ENCODE measurements around the gene OR51A2.
"Not testable (repeated sequence)": the region's sequence is repeated elsewhere in the genome, so short reads cannot be mapped to it uniquely, and the experiment has no call there.

The OR51A2 gene, protein sequence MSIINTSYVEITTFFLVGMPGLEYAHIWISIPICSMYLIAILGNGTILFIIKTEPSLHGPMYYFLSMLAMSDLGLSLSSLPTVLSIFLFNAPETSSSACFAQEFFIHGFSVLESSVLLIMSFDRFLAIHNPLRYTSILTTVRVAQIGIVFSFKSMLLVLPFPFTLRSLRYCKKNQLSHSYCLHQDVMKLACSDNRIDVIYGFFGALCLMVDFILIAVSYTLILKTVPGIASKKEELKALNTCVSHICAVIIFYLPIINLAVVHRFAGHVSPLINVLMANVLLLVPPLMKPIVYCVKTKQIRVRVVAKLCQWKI

GRCh38 chr11:4955613-4956012, at the start of gene OR51A2:
Gene OR51A2 (minus strand): TSS chr11:4955713. CDS start chr11:4955713, 0 bp downstream.
- not testable (repeated sequence) for DNase-seq

DNA sequence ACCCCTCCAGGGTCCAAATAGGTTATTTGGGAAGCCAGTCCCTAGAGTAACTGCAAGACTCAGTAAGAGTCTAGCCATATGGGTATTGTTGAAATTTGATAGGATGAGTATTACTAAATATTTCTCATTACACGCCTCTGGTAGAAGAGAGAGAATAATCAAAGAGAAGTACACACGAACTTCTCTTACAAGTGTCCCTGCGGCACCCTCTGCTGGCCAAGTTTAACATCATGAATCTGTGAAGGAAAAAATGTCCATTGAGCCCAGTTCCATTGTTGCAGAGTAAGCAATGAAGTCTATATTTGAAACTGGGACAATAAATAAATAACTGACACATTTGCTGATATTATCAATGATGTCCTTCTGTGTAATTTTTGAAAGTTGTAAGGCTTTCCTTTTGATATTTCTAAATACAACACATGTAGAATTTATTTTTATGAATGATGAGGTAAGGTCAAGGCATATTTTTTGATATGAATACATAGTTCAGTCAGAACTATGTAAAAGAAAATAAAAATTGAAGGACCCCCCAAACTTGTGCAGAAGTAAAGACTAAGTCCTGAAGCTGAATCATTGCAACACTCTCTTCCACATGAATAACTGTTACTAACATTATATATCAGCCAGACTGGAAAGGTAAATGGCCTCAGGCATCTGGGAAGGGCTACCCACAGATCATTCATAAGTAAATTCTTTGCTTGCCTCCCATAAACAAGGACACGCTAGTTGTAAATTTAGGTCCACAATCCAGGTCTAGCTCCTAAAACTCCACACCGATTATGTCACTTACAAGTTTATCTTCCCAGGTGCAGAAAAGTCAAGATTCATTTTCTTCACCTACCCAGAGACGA, 49.1 kb upstream of the OR51A2 start:
- DNase-seq: peak; percentile 66

GRCh38 chr11:4994551-4994950, 39.0 kb upstream of the OR51A2 start, which contains the start of gene OR51L1:
Gene OR51L1 (plus strand): TSS chr11:4994851. CDS start chr11:4998983, 4,132 bp downstream.
- no peak for DNase-seq

GRCh38 chr11:4991060-4991459, 35.5 kb upstream of the OR51A2 start:
- peak; percentile 8 for DNase-seq

- no peak for DNase-seq
These were observed 28.3 kb upstream of the OR51A2 start for GRCh38 chr11:4983841-4984240.

- DNase-seq: no peak
These were observed 27.2 kb upstream of the OR51A2 start for GRCh38 chr11:4982678-4983077.

DNA sequence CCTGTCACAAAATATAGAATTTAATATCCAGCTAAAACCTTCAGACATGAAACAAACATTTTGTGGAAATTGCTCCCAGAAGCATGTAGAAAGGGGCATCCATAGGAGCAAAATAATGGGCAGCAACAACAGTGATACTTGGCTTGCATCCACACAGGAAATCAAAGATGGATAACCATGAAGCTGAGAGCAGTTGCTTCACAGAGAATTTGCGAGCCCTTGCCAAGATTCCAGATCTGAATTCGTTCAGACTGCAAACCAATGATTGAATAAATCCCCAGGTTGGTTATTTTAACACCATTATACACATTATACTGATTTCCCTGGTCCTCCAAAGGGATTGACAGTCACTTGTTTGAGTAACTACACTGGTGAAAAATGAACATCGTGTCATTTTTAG, 23.5 kb upstream of the OR51A2 start:
- DNase-seq: peak; percentile 31

DNA sequence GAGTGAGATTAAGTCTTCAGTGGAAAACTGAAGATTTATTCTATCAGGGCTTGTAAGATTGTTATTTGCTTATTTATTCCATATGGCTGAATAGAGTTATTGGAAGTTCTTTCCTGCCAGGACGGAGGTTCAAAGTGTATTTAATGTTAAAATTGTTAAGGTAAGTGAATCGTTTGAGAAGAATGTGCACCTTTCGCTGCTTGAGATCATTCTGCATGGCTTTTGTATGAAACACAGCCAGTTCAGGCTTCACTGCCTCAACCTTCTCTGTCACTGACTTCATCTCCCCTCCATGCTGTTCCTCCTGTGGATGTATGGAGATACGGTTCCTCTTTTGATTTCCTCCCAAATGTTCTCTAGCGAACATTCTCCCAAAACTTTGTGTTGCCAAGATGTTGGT, 19.9 kb upstream of the OR51A2 start:
- no peak for DNase-seq

- no peak for DNase-seq
These were observed 7.3 kb upstream of the OR51A2 start for GRCh38 chr11:4962816-4963215.

- DNase-seq: peak; percentile 5
These were observed 5.4 kb upstream of the OR51A2 start for GRCh38 chr11:4960877-4961276.

GRCh38 chr11:4957396-4957795, 1.9 kb upstream of the OR51A2 start:
- no peak for DNase-seq

DNA sequence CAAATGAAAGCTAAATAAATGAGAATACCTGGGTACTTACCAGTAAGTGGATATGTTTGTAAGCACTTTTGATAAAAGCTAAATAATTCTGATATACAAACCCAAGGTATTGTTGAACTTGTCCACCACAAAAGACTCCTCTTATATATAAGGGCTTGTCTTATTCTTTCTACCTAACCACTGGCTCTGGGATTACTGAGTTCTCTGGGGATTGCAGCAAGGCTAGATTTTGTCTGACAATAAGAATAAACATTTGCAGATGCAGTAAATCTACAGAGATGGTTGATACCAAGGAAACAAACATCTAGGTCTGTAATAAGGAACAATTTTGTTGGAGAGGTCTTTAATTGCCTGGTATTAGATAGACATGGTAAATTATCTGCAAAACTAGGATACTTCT, 8.0 kb downstream of the OR51A2 start, which contains the start of gene OR51A4:
OR51A4 (minus strand) TSS at position 101 of the 400 bp plus-strand sequence. CDS start 505 bp downstream, outside the sequence.
- no peak for DNase-seq

- no peak for DNase-seq
These were observed 18.8 kb downstream of the OR51A2 start for GRCh38 chr11:4936745-4937144.

GRCh38 chr11:4932751-4933150, 22.8 kb downstream of the OR51A2 start:
- DNase-seq: no peak

GRCh38 chr11:4926608-4927007, 28.9 kb downstream of the OR51A2 start:
- DNase-seq: no peak

DNA sequence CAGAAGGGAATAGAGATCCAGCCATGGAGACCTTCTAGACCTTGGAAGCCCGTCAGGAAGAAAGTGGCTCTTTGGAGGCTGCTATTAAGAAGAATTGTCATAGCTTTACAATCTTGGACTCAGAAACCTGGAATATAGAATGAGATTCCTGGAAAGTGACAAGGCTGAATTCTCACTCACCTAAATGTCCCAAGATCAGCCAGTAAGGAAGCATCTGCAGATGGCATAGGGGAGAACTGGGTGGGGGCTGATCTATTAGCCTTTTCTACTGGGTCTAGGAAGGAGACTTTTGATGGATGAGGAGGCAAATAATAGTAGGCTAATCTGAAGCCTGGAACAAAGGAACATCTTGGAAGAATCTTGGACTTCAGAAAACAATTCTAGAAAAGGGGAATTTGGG, 31.3 kb downstream of the OR51A2 start, which contains the start of gene OR51G1:
OR51G1 (minus strand) TSS at position 101 of the 400 bp plus-strand sequence; CDS start at position 101, 0 bp downstream.
- no peak for DNase-seq

DNA sequence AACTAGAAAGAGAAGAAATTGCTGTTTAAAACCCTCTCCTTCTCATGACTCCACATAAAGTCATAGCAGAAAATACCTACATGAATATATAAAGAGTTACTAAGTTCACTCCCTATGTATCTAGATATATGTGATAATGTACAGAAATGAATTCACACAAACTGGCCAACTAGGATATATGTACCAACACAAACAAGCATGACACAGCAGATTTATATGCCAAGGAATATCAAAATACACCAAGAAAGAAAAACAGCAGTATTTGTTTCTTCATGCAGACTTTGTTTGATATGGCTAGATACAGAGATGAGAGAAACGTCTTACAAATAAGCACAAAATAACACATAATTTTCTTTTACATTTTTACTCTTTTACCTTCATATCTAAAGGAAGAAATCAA, 33.2 kb downstream of the OR51A2 start:
- DNase-seq: no peak

- DNase-seq: no peak
These were observed 33.7 kb downstream of the OR51A2 start for GRCh38 chr11:4921796-4922195.

DNA sequence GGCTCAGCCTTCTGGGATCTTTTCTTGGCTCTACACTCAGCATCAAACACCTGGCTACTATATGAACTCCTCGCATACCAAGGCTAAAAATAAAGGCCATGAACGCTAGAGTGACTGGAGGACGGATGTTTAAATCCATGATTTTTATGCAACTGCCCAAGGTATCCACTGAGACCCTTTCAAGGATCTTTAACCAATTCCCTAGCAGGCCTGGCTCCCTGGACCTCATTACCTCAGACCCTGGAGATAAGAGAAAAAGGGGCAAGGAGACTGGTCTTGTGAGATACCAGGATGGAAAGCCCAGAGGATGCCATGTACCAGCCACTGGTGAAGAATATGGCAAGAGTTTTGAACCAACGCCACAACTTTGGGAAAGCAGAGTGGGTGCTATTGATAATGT, 36.3 kb downstream of the OR51A2 start, which contains the start of gene OR51G2:
OR51G2 (minus strand) TSS at position 101 of the 400 bp plus-strand sequence. CDS start 3,687 bp downstream, outside the sequence.
- no peak for DNase-seq

DNA sequence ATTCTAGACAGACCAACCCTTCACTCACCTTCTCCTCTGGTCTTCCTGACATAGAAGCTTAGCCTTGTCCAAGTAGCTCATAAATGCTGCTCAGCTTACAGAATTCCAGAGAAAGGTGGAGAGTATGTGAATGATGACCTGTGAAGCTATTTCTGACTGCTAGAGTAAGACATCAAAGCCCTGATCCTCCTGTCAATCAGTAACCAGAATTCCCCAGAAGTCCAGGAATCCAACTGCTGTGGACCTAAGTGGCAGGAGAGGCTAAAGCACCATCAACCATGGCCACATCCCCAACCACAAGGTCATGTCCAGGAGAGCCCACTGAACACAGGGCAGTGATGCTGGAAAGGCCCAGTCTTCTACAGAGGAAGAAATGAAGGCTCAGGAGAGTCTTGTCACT, 38.9 kb downstream of the OR51A2 start:
- DNase-seq: no peak

Measured in NCI-H1105 treated with DMSO at 0.1 percent for 48 hours (cell line).